GM19463 (cell line): ENCODE data around the gene GPC6.

Experiments used
- ATAC-seq: cut with Tn5 transposase; IDR thresholded peaks from one replicate; pipeline ENCODE4 v1.9.1; 2021; ENCODE audit warnings: mild to moderate bottlenecking, moderate library complexity; ENCODE audit not compliant: unreplicated experiment

The GPC6 gene

GRCh38 chr13:94415500-94416237 lies 1189.1 kb downstream of the GPC6 start:
- no peak for ATAC-seq

- ATAC-seq = no peak
These were observed 1190.0 kb downstream of the GPC6 start for GRCh38 chr13:94416454-94417080.

GRCh38 chr13:94417294-94417693 lies 1190.7 kb downstream of the GPC6 start:
- no peak for ATAC-seq

- peak; percentile 71 for ATAC-seq
These were observed 1192.8 kb downstream of the GPC6 start for GRCh38 chr13:94419304-94419924.

GRCh38 chr13:94419925-94420305 lies 1193.3 kb downstream of the GPC6 start:
- ATAC-seq = no peak

GRCh38 chr13:94427313-94427953 lies 1200.8 kb downstream of the GPC6 start:
- ATAC-seq = no peak

- ATAC-seq = no peak
These were observed 1205.0 kb downstream of the GPC6 start for GRCh38 chr13:94431574-94431973.

GRCh38 chr13:94431987-94432386 lies 1205.4 kb downstream of the GPC6 start:
- no peak for ATAC-seq

- peak; percentile 54 for ATAC-seq
These were observed 1206.7 kb downstream of the GPC6 start for GRCh38 chr13:94433055-94433961.

- ATAC-seq = peak; percentile 41
These were observed 1209.1 kb downstream of the GPC6 start for GRCh38 chr13:94435604-94436226.

- ATAC-seq = no peak
These were observed 1218.2 kb downstream of the GPC6 start for GRCh38 chr13:94444826-94445225.

GRCh38 chr13:94454334-94454733 lies 1227.7 kb downstream of the GPC6 start:
- no peak for ATAC-seq

GRCh38 chr13:94454906-94455305 lies 1228.3 kb downstream of the GPC6 start:
- no peak for ATAC-seq

- ATAC-seq = no peak
These were observed 1228.8 kb downstream of the GPC6 start for GRCh38 chr13:94455414-94455813.
